GM21825 (cell line): ENCODE results near the gene ASPSCR1.

Source experiments
- ATAC-seq: cut with Tn5 transposase; IDR thresholded peaks from one replicate; pipeline ENCODE4 v1.9.1; 2021; ENCODE audit warnings: mild to moderate bottlenecking, moderate library complexity; ENCODE audit not compliant: unreplicated experiment

The ASPSCR1 gene

GRCh38 chr17:82064433-82065192, 87.2 kb downstream of the ASPSCR1 start:
- ATAC-seq: no peak

GRCh38 chr17:82065193-82065637, 87.8 kb downstream of the ASPSCR1 start:
- no peak for ATAC-seq

GRCh38 chr17:82065638-82066303, 88.3 kb downstream of the ASPSCR1 start, which contains the start of gene DUS1L:
TSS of gene DUS1L (minus strand) at chr17:82065804. CDS start at chr17:82065059, 745 bp downstream.
- ATAC-seq: no peak
